ENCODE results near the gene LRRC4C.
A peak's percentile ranks its signal among the peaks of the same experiment; 100 is the strongest.

Gene LRRC4C

GRCh38 chr11:41309716-41310115 lies 149.7 kb downstream of the LRRC4C start:
- Histone ChIP-seq H3K9me3 (ENCODE audit: control insufficient read depth, low read length) (no peaks in the 10 kb centered on the region), H3K27ac (ENCODE audit: insufficient read depth, low read depth, low read length, poor library complexity, severe bottlenecking) (no peak overlapping the region), H3K27me3 (ENCODE audit: control insufficient read depth, insufficient read depth, low read length, poor library complexity, severe bottlenecking) (no peaks in the 10 kb centered on the region), H3K36me3 (ENCODE audit: control insufficient read depth, insufficient read depth, low read length) (no peaks in the 10 kb centered on the region), H3K4me1 (ENCODE audit: control insufficient read depth, insufficient read depth, low read length) (peaks cover 9% of the 10 kb centered on the region), H3K4me3 (ENCODE audit: insufficient read depth, low read depth, low read length) (no peak overlapping the region)
- 88 to 94% methylated on average over 3 to 4 of the region's 4 CpGs for WGBS, 2 experiments

- 92 to 96% methylated on average over 4 of the region's 4 CpGs for WGBS, 2 experiments
- H3K27ac ChIP-seq (ENCODE audit: insufficient read depth, low read depth, low read length, poor library complexity, severe bottlenecking), result no peak overlapping the region
- no peaks in the 10 kb centered on the region for H3K36me3 ChIP-seq (ENCODE audit: control insufficient read depth, insufficient read depth, low read length)
Observed at GRCh38 chr11:41309111-41309522, 150.3 kb downstream of the LRRC4C start.

GRCh38 chr11:41308286-41308685 lies 151.2 kb downstream of the LRRC4C start:
- H3K27ac ChIP-seq (ENCODE audit: insufficient read depth, low read depth, low read length, poor library complexity, severe bottlenecking), result no peak overlapping the region
- WGBS, 2 experiments, result 83 to 94% methylated on average over 5 of the region's 5 CpGs
- H3K4me1 ChIP-seq (ENCODE audit: control insufficient read depth, insufficient read depth, low read length), result peaks cover 9% of the 10 kb centered on the region

More at GRCh38 chr11:41309111-41309522, 150.3 kb downstream of the LRRC4C start:
- Histone ChIP-seq H3K4me1 (ENCODE audit: control insufficient read depth, insufficient read depth, low read length) (peaks cover 9% of the 10 kb centered on the region), H3K27me3 (ENCODE audit: control insufficient read depth, insufficient read depth, low read length, poor library complexity, severe bottlenecking) (no peaks in the 10 kb centered on the region), H3K9me3 (ENCODE audit: control insufficient read depth, low read length) (no peaks in the 10 kb centered on the region), H3K4me3 (ENCODE audit: insufficient read depth, low read depth, low read length) (no peak overlapping the region)

GRCh38 chr11:41307296-41308080 lies 152.0 kb downstream of the LRRC4C start:
- Histone ChIP-seq H3K36me3 (ENCODE audit: control insufficient read depth, insufficient read depth, low read length) (no peaks in the 10 kb centered on the region), H3K4me1 (ENCODE audit: control insufficient read depth, insufficient read depth, low read length) (peaks cover 9% of the 10 kb centered on the region), H3K27ac (ENCODE audit: insufficient read depth, low read depth, low read length, poor library complexity, severe bottlenecking) (peak overlapping the region; percentile 13), H3K27me3 (ENCODE audit: control insufficient read depth, insufficient read depth, low read length, poor library complexity, severe bottlenecking) (no peaks in the 10 kb centered on the region), H3K9me3 (ENCODE audit: control insufficient read depth, low read length) (no peaks in the 10 kb centered on the region), H3K4me3 (ENCODE audit: insufficient read depth, low read depth, low read length) (no peak overlapping the region)
- WGBS, 2 experiments, result 87 to 88% methylated on average over 4 to 5 of the region's 5 CpGs

More at GRCh38 chr11:41308286-41308685, 151.2 kb downstream of the LRRC4C start:
- Histone ChIP-seq H3K4me3 (ENCODE audit: insufficient read depth, low read depth, low read length) (no peak overlapping the region), H3K9me3 (ENCODE audit: control insufficient read depth, low read length) (no peaks in the 10 kb centered on the region), H3K36me3 (ENCODE audit: control insufficient read depth, insufficient read depth, low read length) (no peaks in the 10 kb centered on the region), H3K27me3 (ENCODE audit: control insufficient read depth, insufficient read depth, low read length, poor library complexity, severe bottlenecking) (no peaks in the 10 kb centered on the region)

- H3K27me3 ChIP-seq (ENCODE audit: control insufficient read depth, insufficient read depth, low read length, poor library complexity, severe bottlenecking), result no peaks in the 10 kb centered on the region
- peaks cover 9% of the 10 kb centered on the region for H3K4me1 ChIP-seq (ENCODE audit: control insufficient read depth, insufficient read depth, low read length)
- no peak overlapping the region for H3K27ac ChIP-seq (ENCODE audit: insufficient read depth, low read depth, low read length, poor library complexity, severe bottlenecking)
- no peak overlapping the region for H3K4me3 ChIP-seq (ENCODE audit: insufficient read depth, low read depth, low read length)
- no peaks in the 10 kb centered on the region for H3K36me3 ChIP-seq (ENCODE audit: control insufficient read depth, insufficient read depth, low read length)
- H3K9me3 ChIP-seq (ENCODE audit: control insufficient read depth, low read length), result no peaks in the 10 kb centered on the region
- 80 to 91% methylated on average over 1 of the region's 3 CpGs for WGBS, 2 experiments
Observed at GRCh38 chr11:41306431-41306830, 153.0 kb downstream of the LRRC4C start.

GRCh38 chr11:41301023-41301422 lies 158.4 kb downstream of the LRRC4C start:
- Histone ChIP-seq H3K4me1 (ENCODE audit: control insufficient read depth, insufficient read depth, low read length) (no peaks in the 10 kb centered on the region), H3K9me3 (ENCODE audit: control insufficient read depth, low read length) (no peaks in the 10 kb centered on the region), H3K36me3 (ENCODE audit: control insufficient read depth, insufficient read depth, low read length) (no peaks in the 10 kb centered on the region), H3K27me3 (ENCODE audit: control insufficient read depth, insufficient read depth, low read length, poor library complexity, severe bottlenecking) (no peaks in the 10 kb centered on the region), H3K4me3 (ENCODE audit: insufficient read depth, low read depth, low read length) (no peak overlapping the region), H3K27ac (ENCODE audit: insufficient read depth, low read depth, low read length, poor library complexity, severe bottlenecking) (no peak overlapping the region)
- 92 to 95% methylated on average over 3 to 4 of the region's 4 CpGs for WGBS, 2 experiments

- H3K4me3 ChIP-seq (ENCODE audit: insufficient read depth, low read depth, low read length), result no peak overlapping the region
- WGBS, 2 experiments, result 90 to 100% methylated on average over 3 of the region's 3 CpGs
- no peaks in the 10 kb centered on the region for H3K9me3 ChIP-seq (ENCODE audit: control insufficient read depth, low read length)
- no peak overlapping the region for H3K27ac ChIP-seq (ENCODE audit: insufficient read depth, low read depth, low read length, poor library complexity, severe bottlenecking)
- H3K4me1 ChIP-seq (ENCODE audit: control insufficient read depth, insufficient read depth, low read length), result peaks cover 3% of the 10 kb centered on the region
- no peaks in the 10 kb centered on the region for H3K27me3 ChIP-seq (ENCODE audit: control insufficient read depth, insufficient read depth, low read length, poor library complexity, severe bottlenecking)
- no peaks in the 10 kb centered on the region for H3K36me3 ChIP-seq (ENCODE audit: control insufficient read depth, insufficient read depth, low read length)
Observed at GRCh38 chr11:41289408-41289807, 170.0 kb downstream of the LRRC4C start.

- no peaks in the 10 kb centered on the region for H3K9me3 ChIP-seq (ENCODE audit: control insufficient read depth, low read length)
- no peaks in the 10 kb centered on the region for H3K36me3 ChIP-seq (ENCODE audit: control insufficient read depth, insufficient read depth, low read length)
- no peak overlapping the region for H3K4me3 ChIP-seq (ENCODE audit: insufficient read depth, low read depth, low read length)
- H3K27ac ChIP-seq (ENCODE audit: insufficient read depth, low read depth, low read length, poor library complexity, severe bottlenecking), result no peak overlapping the region
- peaks cover 5% of the 10 kb centered on the region for H3K4me1 ChIP-seq (ENCODE audit: control insufficient read depth, insufficient read depth, low read length)
- H3K27me3 ChIP-seq (ENCODE audit: control insufficient read depth, insufficient read depth, low read length, poor library complexity, severe bottlenecking), result no peaks in the 10 kb centered on the region
Observed at GRCh38 chr11:41286751-41287150, 172.7 kb downstream of the LRRC4C start.

GRCh38 chr11:41284354-41284753 lies 175.1 kb downstream of the LRRC4C start:
- H3K4me3 ChIP-seq (ENCODE audit: insufficient read depth, low read depth, low read length), result no peak overlapping the region
- WGBS, 2 experiments, result 77 to 80% methylated on average over 3 of the region's 3 CpGs
- H3K4me1 ChIP-seq (ENCODE audit: control insufficient read depth, insufficient read depth, low read length), result peaks cover 5% of the 10 kb centered on the region
- no peaks in the 10 kb centered on the region for H3K27me3 ChIP-seq (ENCODE audit: control insufficient read depth, insufficient read depth, low read length, poor library complexity, severe bottlenecking)
- H3K9me3 ChIP-seq (ENCODE audit: control insufficient read depth, low read length), result no peaks in the 10 kb centered on the region
- H3K27ac ChIP-seq (ENCODE audit: insufficient read depth, low read depth, low read length, poor library complexity, severe bottlenecking), result no peak overlapping the region
- H3K36me3 ChIP-seq (ENCODE audit: control insufficient read depth, insufficient read depth, low read length), result no peaks in the 10 kb centered on the region

- no peaks in the 10 kb centered on the region for H3K27me3 ChIP-seq (ENCODE audit: control insufficient read depth, insufficient read depth, low read length, poor library complexity, severe bottlenecking)
- no peak overlapping the region for H3K27ac ChIP-seq (ENCODE audit: insufficient read depth, low read depth, low read length, poor library complexity, severe bottlenecking)
- 81 to 95% methylated on average over 2 to 3 of the region's 6 CpGs for WGBS, 2 experiments
- peaks cover 5% of the 10 kb centered on the region for H3K4me1 ChIP-seq (ENCODE audit: control insufficient read depth, insufficient read depth, low read length)
- no peaks in the 10 kb centered on the region for H3K36me3 ChIP-seq (ENCODE audit: control insufficient read depth, insufficient read depth, low read length)
- H3K9me3 ChIP-seq (ENCODE audit: control insufficient read depth, low read length), result no peaks in the 10 kb centered on the region
- no peak overlapping the region for H3K4me3 ChIP-seq (ENCODE audit: insufficient read depth, low read depth, low read length)
Observed at GRCh38 chr11:41283191-41283930, 176.1 kb downstream of the LRRC4C start.
